Loucy (cell line): Measurements from ENCODE around the gene SLC35F3.

ENCODE experiments used
- H2AFZ ChIP-seq: fragments of 200-600 bp; sonication (generic); 2 replicates; pipeline ENCODE4 v1.6.0; 2016; ENCODE audit warnings: antibody characterized with exemption, mild to moderate bottlenecking, low read length, moderate library complexity
- H3F3A ChIP-seq: fragments of 200-600 bp; 2 replicates; pipeline ENCODE4 v1.6.0; 2016; ENCODE audit warnings: antibody characterized with exemption, low read depth, mild to moderate bottlenecking
- H3K27me3 ChIP-seq: fragments of 200-600 bp; sonication (generic); 2 replicates; pipeline ENCODE4 v1.6.1; 2014; ENCODE audit warnings: low read length, mild to moderate bottlenecking; ENCODE audit not compliant: insufficient read depth, poor library complexity, severe bottlenecking
- H3K36me3 ChIP-seq: fragments of 200-600 bp; sonication (generic); 2 replicates; pipeline ENCODE4 v1.6.1; 2016; ENCODE audit warnings: low read length; ENCODE audit not compliant: insufficient read depth
- H3K4me1 ChIP-seq: fragments of 200-600 bp; sonication (generic); 2 replicates; pipeline ENCODE4 v1.5.1; 2014; ENCODE audit warnings: low read length, mild to moderate bottlenecking; ENCODE audit not compliant: insufficient read depth, poor library complexity, severe bottlenecking
- H3K4me2 ChIP-seq: fragments of 200-600 bp; sonication (generic); 2 replicates; pipeline ENCODE4 v1.6.0; 2014; ENCODE audit warnings: antibody characterized with exemption, low read length, low read depth, mild to moderate bottlenecking; ENCODE audit not compliant: poor library complexity, severe bottlenecking
- H3K4me3 ChIP-seq: fragments of 200-600 bp; sonication (generic); 2 replicates; pipeline ENCODE4 v1.5.1; 2014; ENCODE audit warnings: low read length, mild to moderate bottlenecking, mixed read lengths; ENCODE audit not compliant: poor library complexity, severe bottlenecking
- H3K79me2 ChIP-seq: fragments of 200-600 bp; sonication (generic); 2 replicates; pipeline ENCODE4 v1.6.1; 2014; ENCODE audit warnings: low read length; ENCODE audit not compliant: insufficient read depth
- H3K9ac ChIP-seq: fragments of 200-600 bp; sonication (generic); 2 replicates; pipeline ENCODE4 v1.6.0; 2014; ENCODE audit warnings: mild to moderate bottlenecking, low read depth, low read length, moderate library complexity; ENCODE audit not compliant: poor library complexity, severe bottlenecking
- H3K9me2 ChIP-seq: fragments of 200-600 bp; sonication (generic); replicated peaks from 2 replicates; pipeline ENCODE4 v1.6.1; 2016; ENCODE audit warnings: low read depth, low read length, mixed read lengths
- H3K9me3 ChIP-seq: fragments of 200-600 bp; sonication (generic); 2 replicates; pipeline ENCODE4 v1.6.1; 2014; ENCODE audit warnings: mild to moderate bottlenecking, antibody characterized with exemption, low read length, low read depth; ENCODE audit not compliant: insufficient read depth
- H4K20me1 ChIP-seq: fragments of 200-600 bp; sonication (generic); 2 replicates; pipeline ENCODE4 v1.6.0; 2014; ENCODE audit warnings: antibody characterized with exemption, low read length, mild to moderate bottlenecking; ENCODE audit not compliant: insufficient read depth, poor library complexity, severe bottlenecking
- CTCF ChIP-seq: fragments of 200-600 bp; sonication (generic); conservative IDR thresholded peaks from 2 replicates; pipeline ENCODE4 v1.5.1; 2014; ENCODE audit warnings: mild to moderate bottlenecking, antibody characterized with exemption, low read length
- EZH2phosphoT487 ChIP-seq: fragments of 200-600 bp; IDR thresholded peaks from 2 replicates; pipeline ENCODE4 v1.6.1; 2018; ENCODE audit warnings: antibody characterized with exemption, mild to moderate bottlenecking, moderate library complexity, borderline replicate concordance

SLC35F3 gene

GRCh38 chr1:233988963-233989696 is 84.7 kb downstream of the SLC35F3 start:
- Histone ChIP-seq H3K4me2 (no peak overlapping the region), H3K79me2 (no peaks in the 10 kb centered on the region), H3K9me2 (no peaks in the 10 kb centered on the region), H3F3A (no peaks in the 10 kb centered on the region), H3K9ac (no peak overlapping the region), H3K27me3 (peaks cover 5% of the 10 kb centered on the region), H3K4me3 (no peak overlapping the region), H3K4me1 (no peaks in the 10 kb centered on the region), H4K20me1 (no peaks in the 10 kb centered on the region), H2AFZ (no peak overlapping the region), H3K36me3 (no peaks in the 10 kb centered on the region), H3K9me3 (no peaks in the 10 kb centered on the region)
- TF ChIP-seq CTCF (no peak), EZH2phosphoT487 (no peak)

GRCh38 chr1:233990486-233990885 is 86.0 kb downstream of the SLC35F3 start:
- H3K36me3 ChIP-seq = no peaks in the 10 kb centered on the region
- no peaks in the 10 kb centered on the region for H3K9me3 ChIP-seq
- no peaks in the 10 kb centered on the region for H4K20me1 ChIP-seq
- no peak overlapping the region for H3K9ac ChIP-seq
- no peak for TF ChIP-seq EZH2phosphoT487
- no peak for TF ChIP-seq CTCF
- no peaks in the 10 kb centered on the region for H3K9me2 ChIP-seq
- H3K4me1 ChIP-seq = no peaks in the 10 kb centered on the region
- no peak overlapping the region for H3K4me2 ChIP-seq
- H3F3A ChIP-seq = no peaks in the 10 kb centered on the region
- H3K4me3 ChIP-seq = no peak overlapping the region
- no peak overlapping the region for H2AFZ ChIP-seq
- no peaks in the 10 kb centered on the region for H3K79me2 ChIP-seq
- H3K27me3 ChIP-seq = peaks cover 5% of the 10 kb centered on the region

GRCh38 chr1:233993651-233994050 is 89.2 kb downstream of the SLC35F3 start:
- Histone ChIP-seq H4K20me1 (no peaks in the 10 kb centered on the region), H3K9me3 (no peaks in the 10 kb centered on the region), H2AFZ (no peak overlapping the region), H3K4me2 (no peak overlapping the region), H3K4me1 (no peaks in the 10 kb centered on the region), H3K36me3 (no peaks in the 10 kb centered on the region), H3K79me2 (no peaks in the 10 kb centered on the region), H3K27me3 (no peaks in the 10 kb centered on the region), H3K9ac (no peak overlapping the region), H3K9me2 (no peaks in the 10 kb centered on the region), H3F3A (no peaks in the 10 kb centered on the region), H3K4me3 (no peak overlapping the region)
- TF ChIP-seq EZH2phosphoT487 = no peak
- TF ChIP-seq CTCF = no peak
